Liver (tissue), 9 donors: ENCODE measurements around the gene ZSWIM2. TPM values are rescaled to one million over a fixed set of nuclear protein-coding genes. Genes with fewer than 3 reads are reported as not detected.

Experiments used
- DNase-seq: peaks from one replicate; pipeline ENCODE4 v3.0.0-alpha.2; 2017; ENCODE audit warnings: low spot score
- H3K27ac ChIP-seq, 2 donors: one replicate each; pipeline ENCODE4 v1.7.0; 2013; ENCODE audit warnings: inconsistent platforms in 2 of 2, low read length in 2 of 2, control low read depth in 1 of 2, low read depth in 1 of 2, mild to moderate bottlenecking in 1 of 2
- H3K27me3 ChIP-seq, 4 donors: one replicate each; pipeline versions ENCODE4 v1.6.1 to v1.7.0; 2013; ENCODE audit warnings: low read length in 3 of 4, inconsistent platforms in 1 of 4, mild to moderate bottlenecking in 1 of 4, moderate library complexity in 1 of 4; ENCODE audit not compliant: control insufficient read depth in 4 of 4, insufficient read depth in 4 of 4
- H3K36me3 ChIP-seq, 4 donors: one replicate each; pipeline versions ENCODE4 v1.6.1 to v1.7.0; 2013; ENCODE audit warnings: low read length in 3 of 4, mild to moderate bottlenecking in 3 of 4, low read depth in 1 of 4, moderate library complexity in 1 of 4; ENCODE audit not compliant: control insufficient read depth in 4 of 4, insufficient read depth in 3 of 4
- H3K4me1 ChIP-seq, 4 donors: one replicate each; pipeline versions ENCODE4 v1.6.1 to v1.7.0; 2013; ENCODE audit warnings: low read length in 3 of 4, mild to moderate bottlenecking in 3 of 4, moderate library complexity in 1 of 4; ENCODE audit not compliant: control insufficient read depth in 4 of 4, insufficient read depth in 4 of 4
- H3K4me3 ChIP-seq, 3 donors: one replicate each; pipeline versions ENCODE4 v1.6.1 to v1.7.0; 2013; ENCODE audit warnings: low read length in 3 of 3, control low read depth in 1 of 3, low read depth in 1 of 3, mild to moderate bottlenecking in 1 of 3
- H3K9ac ChIP-seq, 2 donors: one replicate each; pipeline ENCODE4 v1.7.0; 2013; ENCODE audit warnings: low read length in 2 of 2, mild to moderate bottlenecking in 2 of 2, moderate library complexity in 2 of 2, control low read depth in 1 of 2, low read depth in 1 of 2
- H3K9me3 ChIP-seq, 4 donors: one replicate each; pipeline versions ENCODE4 v1.6.1 to v1.7.0; 2013; ENCODE audit warnings: low read length in 3 of 4; ENCODE audit not compliant: control insufficient read depth in 4 of 4
- EGR1 ChIP-seq, 2 donors: IDR thresholded peaks; 2 replicates each; pipeline ENCODE4 v1.6.1; 2016 to 2018; ENCODE audit warnings: antibody characterized with exemption in 2 of 2, low read depth in 2 of 2
- FOXA1 ChIP-seq: IDR thresholded peaks from 2 replicates; pipeline ENCODE4 v1.6.1; 2016; ENCODE audit warnings: antibody characterized with exemption
- FOXA2 ChIP-seq: IDR thresholded peaks from 2 replicates; pipeline ENCODE4 v1.6.1; 2016; ENCODE audit warnings: antibody characterized with exemption
- GABPA ChIP-seq, 2 donors: IDR thresholded peaks in 1 of 2; conservative IDR thresholded peaks in 1 of 2; 2 replicates each; pipeline ENCODE4 v1.6.1; 2016; ENCODE audit warnings: antibody characterized with exemption in 2 of 2, mild to moderate bottlenecking in 1 of 2, moderate library complexity in 1 of 2
- HNF4A ChIP-seq, 2 donors: conservative IDR thresholded peaks; 2 replicates each; pipeline ENCODE4 v1.6.1; 2016; ENCODE audit warnings: antibody characterized with exemption in 2 of 2, mild to moderate bottlenecking in 2 of 2
- HNF4G ChIP-seq: IDR thresholded peaks from 2 replicates; pipeline ENCODE4 v1.6.1; 2016; ENCODE audit warnings: antibody characterized with exemption
- JUND ChIP-seq, 2 donors: IDR thresholded peaks; 2 replicates each; pipeline ENCODE4 v1.6.1; 2016; ENCODE audit warnings: antibody characterized with exemption in 2 of 2
- NR2F2 ChIP-seq: IDR thresholded peaks from 2 replicates; pipeline ENCODE4 v1.6.1; 2016; ENCODE audit warnings: antibody characterized with exemption
- RAD21 ChIP-seq, 2 donors: IDR thresholded peaks; 2 replicates each; pipeline ENCODE4 v1.6.1; 2016; ENCODE audit warnings: antibody characterized with exemption in 2 of 2, mild to moderate bottlenecking in 2 of 2
- RXRA ChIP-seq, 2 donors: IDR thresholded peaks; 2 replicates each; pipeline ENCODE4 v1.6.1; 2017 to 2018; ENCODE audit warnings: antibody characterized with exemption in 2 of 2, mild to moderate bottlenecking in 1 of 2
- SP1 ChIP-seq: IDR thresholded peaks from 2 replicates; pipeline ENCODE4 v1.6.1; 2018; ENCODE audit warnings: antibody characterized with exemption, mild to moderate bottlenecking
- TAF1 ChIP-seq: conservative IDR thresholded peaks from 2 replicates; pipeline ENCODE4 v1.6.1; 2016; ENCODE audit warnings: antibody characterized with exemption, mild to moderate bottlenecking
- YY1 ChIP-seq: IDR thresholded peaks from 2 replicates; pipeline ENCODE4 v1.6.1; 2016; ENCODE audit warnings: antibody characterized with exemption, mild to moderate bottlenecking
- WGBS: extraction: QIAGEN DNeasy Blood & Tissue Kit; methylation state at CpG from one replicate; pipeline ENCODE4 v1.1.7; 2013; 5-methylcytosine and 5-hydroxymethylcytosine counted together
- polyA plus RNA-seq, 2 donors: library from polyadenylated mRNA; stranded (reverse) in 1 of 2; unstranded in 1 of 2; fragments of 200-250 nt in 1 of 2; fragments of >200 nt in 1 of 2; fragmentation: Nextera tagmentation in 1 of 2; extraction: Ambion mirVana in 1 of 2; gene quantifications; one replicate each; pipeline versions ENCODE4 v1.2.1 to v1.2.3, GENCODE V29; 2013 to 2015
- total RNA-seq, 2 donors: library from RNA; depleted of rRNA; stranded (reverse); fragments of >200 nt; gene quantifications; one replicate each; pipeline ENCODE4 v1.2.3, GENCODE V29; 2014
- TF ChIP-seq, protein P1 (sequence below): IDR thresholded peaks from 2 replicates; pipeline ENCODE4 v1.6.1; 2016; ENCODE audit warnings: antibody characterized with exemption
- TF ChIP-seq, protein P2 (sequence below): IDR thresholded peaks from 2 replicates; pipeline ENCODE4 v1.6.1; 2016; ENCODE audit warnings: antibody characterized with exemption, mild to moderate bottlenecking
- TF ChIP-seq, protein P3 (sequence below): IDR thresholded peaks from 2 replicates; pipeline ENCODE4 v1.6.1; 2016; ENCODE audit warnings: antibody characterized with exemption
- TF ChIP-seq, protein P4 (sequence below): IDR thresholded peaks from 2 replicates; pipeline ENCODE4 v1.6.1; 2016; ENCODE audit warnings: antibody characterized with exemption
- TF ChIP-seq, protein P5 (sequence below): fragments of 150-350 bp; IDR thresholded peaks from 2 replicates; pipeline ENCODE4 v1.5.1; 2017; ENCODE audit warnings: improper control_type of control experiment, low read depth, low read length; ENCODE audit not compliant: missing input control
- donor health status: healthy.
- donor health status: healthy.
- donor health status: healthy.
- donor health status: healthy.
- donor health status: healthy.

ZSWIM2 gene
- total and polyA plus RNA-seq, 4 donors, result not detected

DNA sequence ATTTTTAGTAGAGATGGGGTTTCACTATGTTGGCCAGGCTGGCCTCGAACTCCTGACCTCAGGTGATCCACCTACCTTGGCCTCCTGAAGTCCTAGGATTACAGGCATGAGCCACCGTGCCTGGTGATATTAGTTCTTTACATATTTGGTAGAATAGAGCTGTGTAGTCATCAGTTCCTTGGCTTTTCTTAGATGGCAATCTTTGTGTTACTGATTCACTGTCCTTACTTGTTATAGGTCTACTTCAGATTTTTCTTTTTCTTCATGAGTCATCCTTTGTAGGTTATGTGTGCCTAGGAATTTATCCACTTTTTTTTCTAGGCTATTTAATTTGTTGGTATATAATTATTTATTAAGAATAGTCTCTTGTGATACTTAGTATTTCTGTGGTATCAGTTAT lies 30.3 kb upstream of the ZSWIM2 start (continued):
- TF ChIP-seq, protein P1, sequence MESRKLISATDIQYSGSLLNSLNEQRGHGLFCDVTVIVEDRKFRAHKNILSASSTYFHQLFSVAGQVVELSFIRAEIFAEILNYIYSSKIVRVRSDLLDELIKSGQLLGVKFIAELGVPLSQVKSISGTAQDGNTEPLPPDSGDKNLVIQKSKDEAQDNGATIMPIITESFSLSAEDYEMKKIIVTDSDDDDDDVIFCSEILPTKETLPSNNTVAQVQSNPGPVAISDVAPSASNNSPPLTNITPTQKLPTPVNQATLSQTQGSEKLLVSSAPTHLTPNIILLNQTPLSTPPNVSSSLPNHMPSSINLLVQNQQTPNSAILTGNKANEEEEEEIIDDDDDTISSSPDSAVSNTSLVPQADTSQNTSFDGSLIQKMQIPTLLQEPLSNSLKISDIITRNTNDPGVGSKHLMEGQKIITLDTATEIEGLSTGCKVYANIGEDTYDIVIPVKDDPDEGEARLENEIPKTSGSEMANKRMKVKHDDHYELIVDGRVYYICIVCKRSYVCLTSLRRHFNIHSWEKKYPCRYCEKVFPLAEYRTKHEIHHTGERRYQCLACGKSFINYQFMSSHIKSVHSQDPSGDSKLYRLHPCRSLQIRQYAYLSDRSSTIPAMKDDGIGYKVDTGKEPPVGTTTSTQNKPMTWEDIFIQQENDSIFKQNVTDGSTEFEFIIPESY, result no peak
- no peak for TF ChIP-seq EGR1 (IDR thresholded peaks at IDR 0.05; ENCODE audit: low read depth in 2 of 2)

DNA sequence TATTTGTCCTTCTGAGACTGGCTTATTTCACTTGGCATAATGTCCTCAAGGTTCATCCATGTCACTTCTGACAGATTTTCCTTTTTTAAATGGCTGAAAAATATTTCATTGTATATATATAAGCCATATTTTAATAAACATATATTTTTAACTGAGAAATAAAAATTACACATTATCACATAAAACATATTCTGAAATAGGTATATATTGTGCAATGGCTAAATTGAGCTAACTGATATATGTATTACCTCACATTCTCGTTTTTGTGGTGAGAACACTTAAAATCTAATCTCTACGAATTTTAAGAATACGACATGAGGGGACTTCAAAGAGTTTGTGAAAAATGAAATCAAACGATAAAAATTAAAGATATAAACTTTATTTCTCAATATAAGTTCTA lies 25.7 kb upstream of the ZSWIM2 start:
- WGBS, result 71% methylated on average over 4 of the region's 4 CpGs
- Histone ChIP-seq H3K27ac (no peak overlapping the region), H3K36me3 (no peaks in the 10 kb centered on the region), H3K9me3 (no peaks in the 10 kb centered on the region), H3K9ac (no peak overlapping the region), H3K27me3 (no peaks in the 10 kb centered on the region), H3K4me3 (no peak overlapping the region), H3K4me1 (no peaks in the 10 kb centered on the region)
- no peak for TF ChIP-seq HNF4G
- TF ChIP-seq, protein P1, result no peak
- TF ChIP-seq GABPA (IDR thresholded peaks at IDR 0.05 in 1 of 2, conservative IDR thresholded peaks at IDR 0.05 in 1 of 2), result no peak
- no peak for TF ChIP-seq EGR1 (IDR thresholded peaks at IDR 0.05; ENCODE audit: low read depth in 2 of 2)
- TF ChIP-seq SP1, result no peak
- TF ChIP-seq RXRA (IDR thresholded peaks at IDR 0.05), result no peak
- no peak for TF ChIP-seq YY1
- TF ChIP-seq TAF1, result no peak
- TF ChIP-seq JUND (IDR thresholded peaks at IDR 0.05), result no peak
- no peak for TF ChIP-seq FOXA2
- TF ChIP-seq FOXA1, result no peak
- TF ChIP-seq, protein P2, sequence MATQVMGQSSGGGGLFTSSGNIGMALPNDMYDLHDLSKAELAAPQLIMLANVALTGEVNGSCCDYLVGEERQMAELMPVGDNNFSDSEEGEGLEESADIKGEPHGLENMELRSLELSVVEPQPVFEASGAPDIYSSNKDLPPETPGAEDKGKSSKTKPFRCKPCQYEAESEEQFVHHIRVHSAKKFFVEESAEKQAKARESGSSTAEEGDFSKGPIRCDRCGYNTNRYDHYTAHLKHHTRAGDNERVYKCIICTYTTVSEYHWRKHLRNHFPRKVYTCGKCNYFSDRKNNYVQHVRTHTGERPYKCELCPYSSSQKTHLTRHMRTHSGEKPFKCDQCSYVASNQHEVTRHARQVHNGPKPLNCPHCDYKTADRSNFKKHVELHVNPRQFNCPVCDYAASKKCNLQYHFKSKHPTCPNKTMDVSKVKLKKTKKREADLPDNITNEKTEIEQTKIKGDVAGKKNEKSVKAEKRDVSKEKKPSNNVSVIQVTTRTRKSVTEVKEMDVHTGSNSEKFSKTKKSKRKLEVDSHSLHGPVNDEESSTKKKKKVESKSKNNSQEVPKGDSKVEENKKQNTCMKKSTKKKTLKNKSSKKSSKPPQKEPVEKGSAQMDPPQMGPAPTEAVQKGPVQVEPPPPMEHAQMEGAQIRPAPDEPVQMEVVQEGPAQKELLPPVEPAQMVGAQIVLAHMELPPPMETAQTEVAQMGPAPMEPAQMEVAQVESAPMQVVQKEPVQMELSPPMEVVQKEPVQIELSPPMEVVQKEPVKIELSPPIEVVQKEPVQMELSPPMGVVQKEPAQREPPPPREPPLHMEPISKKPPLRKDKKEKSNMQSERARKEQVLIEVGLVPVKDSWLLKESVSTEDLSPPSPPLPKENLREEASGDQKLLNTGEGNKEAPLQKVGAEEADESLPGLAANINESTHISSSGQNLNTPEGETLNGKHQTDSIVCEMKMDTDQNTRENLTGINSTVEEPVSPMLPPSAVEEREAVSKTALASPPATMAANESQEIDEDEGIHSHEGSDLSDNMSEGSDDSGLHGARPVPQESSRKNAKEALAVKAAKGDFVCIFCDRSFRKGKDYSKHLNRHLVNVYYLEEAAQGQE, result no peak
- TF ChIP-seq RAD21 (IDR thresholded peaks at IDR 0.05), result no peak
- TF ChIP-seq, protein P3, sequence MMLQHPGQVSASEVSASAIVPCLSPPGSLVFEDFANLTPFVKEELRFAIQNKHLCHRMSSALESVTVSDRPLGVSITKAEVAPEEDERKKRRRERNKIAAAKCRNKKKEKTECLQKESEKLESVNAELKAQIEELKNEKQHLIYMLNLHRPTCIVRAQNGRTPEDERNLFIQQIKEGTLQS, result no peak
- no peak for DNase-seq

DNA sequence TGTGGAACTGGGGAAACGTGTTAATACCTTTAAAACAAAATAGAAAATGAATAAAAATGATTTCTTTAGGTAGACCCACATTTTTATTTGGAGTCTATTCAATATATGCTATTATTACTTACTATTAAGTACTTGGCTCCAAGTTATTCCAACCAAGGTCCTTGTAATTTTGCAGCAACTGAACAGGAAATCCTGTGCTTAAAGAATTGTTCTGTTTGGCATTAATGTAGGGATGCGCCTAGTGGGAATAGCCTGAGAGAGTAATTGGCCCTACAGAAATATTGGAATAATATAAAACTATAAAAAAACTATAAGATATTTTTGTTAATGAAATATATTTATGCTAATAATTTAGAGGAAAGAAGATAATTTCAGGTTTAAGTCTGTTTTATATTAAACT lies 22.9 kb upstream of the ZSWIM2 start:
- WGBS, result 59% methylated on average over 2 of the region's 2 CpGs

More for the DNA sequence above, 22.9 kb upstream of the ZSWIM2 start:
- TF ChIP-seq, protein P4, sequence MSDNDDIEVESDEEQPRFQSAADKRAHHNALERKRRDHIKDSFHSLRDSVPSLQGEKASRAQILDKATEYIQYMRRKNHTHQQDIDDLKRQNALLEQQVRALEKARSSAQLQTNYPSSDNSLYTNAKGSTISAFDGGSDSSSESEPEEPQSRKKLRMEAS, result no peak
- TF ChIP-seq SP1 (no peak), RAD21 (IDR thresholded peaks at IDR 0.05) (no peak), HNF4G (no peak), GABPA (IDR thresholded peaks at IDR 0.05 in 1 of 2, conservative IDR thresholded peaks at IDR 0.05 in 1 of 2) (no peak), NR2F2 (no peak), FOXA1 (no peak), FOXA2 (no peak), YY1 (no peak), TAF1 (no peak), HNF4A (conservative IDR thresholded peaks at IDR 0.05) (no peak)
- TF ChIP-seq, protein P3, result no peak
- TF ChIP-seq, protein P5, sequence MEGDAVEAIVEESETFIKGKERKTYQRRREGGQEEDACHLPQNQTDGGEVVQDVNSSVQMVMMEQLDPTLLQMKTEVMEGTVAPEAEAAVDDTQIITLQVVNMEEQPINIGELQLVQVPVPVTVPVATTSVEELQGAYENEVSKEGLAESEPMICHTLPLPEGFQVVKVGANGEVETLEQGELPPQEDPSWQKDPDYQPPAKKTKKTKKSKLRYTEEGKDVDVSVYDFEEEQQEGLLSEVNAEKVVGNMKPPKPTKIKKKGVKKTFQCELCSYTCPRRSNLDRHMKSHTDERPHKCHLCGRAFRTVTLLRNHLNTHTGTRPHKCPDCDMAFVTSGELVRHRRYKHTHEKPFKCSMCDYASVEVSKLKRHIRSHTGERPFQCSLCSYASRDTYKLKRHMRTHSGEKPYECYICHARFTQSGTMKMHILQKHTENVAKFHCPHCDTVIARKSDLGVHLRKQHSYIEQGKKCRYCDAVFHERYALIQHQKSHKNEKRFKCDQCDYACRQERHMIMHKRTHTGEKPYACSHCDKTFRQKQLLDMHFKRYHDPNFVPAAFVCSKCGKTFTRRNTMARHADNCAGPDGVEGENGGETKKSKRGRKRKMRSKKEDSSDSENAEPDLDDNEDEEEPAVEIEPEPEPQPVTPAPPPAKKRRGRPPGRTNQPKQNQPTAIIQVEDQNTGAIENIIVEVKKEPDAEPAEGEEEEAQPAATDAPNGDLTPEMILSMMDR, result no peak
- TF ChIP-seq, protein P1, result no peak
- DNase-seq, result no peak
- Histone ChIP-seq H3K9ac (no peak overlapping the region), H3K4me3 (no peak overlapping the region), H3K36me3 (no peaks in the 10 kb centered on the region), H3K9me3 (no peaks in the 10 kb centered on the region), H3K4me1 (no peaks in the 10 kb centered on the region), H3K27me3 (no peaks in the 10 kb centered on the region), H3K27ac (no peak overlapping the region)
